Esophagus squamous epithelium (tissue), 5 donors: Measurements from ENCODE around the gene MORC1. TPM values are rescaled to one million over a fixed set of nuclear protein-coding genes. Genes with fewer than 3 reads are reported as not detected.

ENCODE experiments used
- DNase-seq: peaks from one replicate; lab custom pipeline; 2025; lab: John Stamatoyannopoulos, UW
- H3K27ac ChIP-seq, 4 donors: fragments of 200-600 bp; sonication (generic); one replicate each; pipeline ENCODE4 v1.5.1; 2016 to 2019; ENCODE audit warnings: mild to moderate bottlenecking in 1 of 4
- H3K27me3 ChIP-seq, 4 donors: fragments of 200-600 bp; sonication (generic); 1 replicate in 3 of 4; 2 replicates in 1 of 4; pipeline versions ENCODE4 v1.5.1 to v1.6.0; 2017 to 2021; ENCODE audit warnings: antibody characterized with exemption in 1 of 4
- H3K36me3 ChIP-seq, 3 donors: fragments of 200-600 bp; sonication (generic); one replicate each; pipeline ENCODE4 v1.5.1; 2016 to 2019
- H3K4me1 ChIP-seq, 3 donors: fragments of 200-600 bp; sonication (generic); one replicate each; pipeline ENCODE4 v1.5.1; 2017 to 2019
- H3K4me3 ChIP-seq, 4 donors: fragments of 200-600 bp; sonication (generic); 1 replicate in 3 of 4; 2 replicates in 1 of 4; pipeline ENCODE4 v1.5.1; 2016 to 2019; ENCODE audit warnings: mild to moderate bottlenecking in 2 of 4, moderate library complexity in 1 of 4
- H3K9me3 ChIP-seq, 3 donors: fragments of 200-600 bp; sonication (generic); one replicate each; pipeline ENCODE4 v1.5.1; 2016 to 2019
- POLR2A ChIP-seq, 4 donors: fragments of 450-650 bp; IDR thresholded peaks; one replicate each; pipeline ENCODE4 v1.6.1; 2017; ENCODE audit warnings: antibody characterized with exemption in 4 of 4, mild to moderate bottlenecking in 4 of 4, moderate library complexity in 3 of 4
- WGBS, 2 donors: methylation state at CpG; one replicate each; pipeline ENCODE4 v1.1.5; 2018; 5-methylcytosine and 5-hydroxymethylcytosine counted together
- intact Hi-C: fragments of 100-400 bp; cut with DNase I; formaldehyde crosslinking; loops from one replicate; pipeline ENCODE4 v1.15.0; 2022
- total RNA-seq, 4 donors: library from RNA; depleted of rRNA; stranded (reverse); fragments of >200 nt; gene quantifications; one replicate each; pipeline ENCODE4 v1.1.0, GENCODE V29; 2016
- TF ChIP-seq, protein P1 (sequence below), 6 experiments: fragments of 450-650 bp in 4 of 6; fragments of 200-600 bp in 2 of 6; sonication (generic) in 2 of 6; IDR thresholded peaks; one replicate each; pipeline ENCODE4 v1.5.1; 2016 to 2019; ENCODE audit warnings: antibody characterized with exemption in 6 of 6, mild to moderate bottlenecking in 4 of 6, moderate library complexity in 4 of 6
- donor health status: DM: yes; HTN: yes; CAD: no.

MORC1 gene
- total RNA-seq, 4 donors from 2014 or later: not detected

DNA sequence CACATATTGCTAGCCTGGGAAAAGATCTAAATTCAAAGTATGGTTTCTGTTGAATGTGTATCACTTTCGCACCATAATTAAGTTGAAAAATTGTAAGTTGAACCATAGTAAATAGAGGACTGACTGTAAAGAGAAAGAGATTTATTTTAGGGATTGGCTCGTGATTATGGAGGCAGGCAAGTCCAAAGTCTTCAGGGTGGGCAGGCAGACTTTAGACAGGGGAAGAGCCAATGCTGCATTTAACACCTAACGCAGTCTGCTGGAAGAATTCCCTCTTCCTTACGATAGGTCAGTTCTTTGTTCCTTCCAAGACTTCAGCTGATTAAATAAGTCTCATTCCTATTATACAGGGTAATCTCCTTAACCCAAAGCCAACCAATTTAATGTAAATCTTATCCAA is 34.4 kb upstream of the MORC1 start:
- intact Hi-C loops: no loop called here
- no peaks in the 10 kb centered on the region for H3K27me3 ChIP-seq
- no peak for DNase-seq
- no peak overlapping the region for H3K4me3 ChIP-seq
- WGBS, 2 donors: 47 to 60% methylated on average over 4 of the region's 4 CpGs
- no peaks in the 10 kb centered on the region for H3K9me3 ChIP-seq
- TF ChIP-seq, protein P1, sequence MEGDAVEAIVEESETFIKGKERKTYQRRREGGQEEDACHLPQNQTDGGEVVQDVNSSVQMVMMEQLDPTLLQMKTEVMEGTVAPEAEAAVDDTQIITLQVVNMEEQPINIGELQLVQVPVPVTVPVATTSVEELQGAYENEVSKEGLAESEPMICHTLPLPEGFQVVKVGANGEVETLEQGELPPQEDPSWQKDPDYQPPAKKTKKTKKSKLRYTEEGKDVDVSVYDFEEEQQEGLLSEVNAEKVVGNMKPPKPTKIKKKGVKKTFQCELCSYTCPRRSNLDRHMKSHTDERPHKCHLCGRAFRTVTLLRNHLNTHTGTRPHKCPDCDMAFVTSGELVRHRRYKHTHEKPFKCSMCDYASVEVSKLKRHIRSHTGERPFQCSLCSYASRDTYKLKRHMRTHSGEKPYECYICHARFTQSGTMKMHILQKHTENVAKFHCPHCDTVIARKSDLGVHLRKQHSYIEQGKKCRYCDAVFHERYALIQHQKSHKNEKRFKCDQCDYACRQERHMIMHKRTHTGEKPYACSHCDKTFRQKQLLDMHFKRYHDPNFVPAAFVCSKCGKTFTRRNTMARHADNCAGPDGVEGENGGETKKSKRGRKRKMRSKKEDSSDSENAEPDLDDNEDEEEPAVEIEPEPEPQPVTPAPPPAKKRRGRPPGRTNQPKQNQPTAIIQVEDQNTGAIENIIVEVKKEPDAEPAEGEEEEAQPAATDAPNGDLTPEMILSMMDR (IDR thresholded peaks at IDR 0.05): no peak
- no peak for TF ChIP-seq POLR2A (IDR thresholded peaks at IDR 0.05)
- H3K36me3 ChIP-seq: no peaks in the 10 kb centered on the region
- H3K4me1 ChIP-seq: no peaks in the 10 kb centered on the region
- H3K27ac ChIP-seq: no peak overlapping the region

DNA sequence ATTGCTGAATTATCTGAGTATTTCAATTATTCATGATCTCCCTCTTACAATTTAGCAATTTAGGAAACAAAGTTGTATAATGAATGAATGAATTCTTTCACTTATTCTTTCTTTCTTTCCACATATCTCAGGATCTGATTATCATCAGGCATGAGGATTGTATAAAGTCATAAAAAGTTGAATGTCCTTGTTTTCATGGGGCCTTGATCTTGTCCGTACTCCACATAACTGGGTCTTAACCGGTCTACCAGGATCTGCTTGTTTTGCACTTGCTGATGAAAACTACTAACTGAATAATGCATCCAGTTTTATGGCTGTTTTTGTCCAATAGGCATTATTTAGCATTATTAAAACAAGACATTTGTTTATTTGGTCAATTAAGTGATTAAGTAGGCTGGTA is 31.1 kb upstream of the MORC1 start:
- no peaks in the 10 kb centered on the region for H3K27me3 ChIP-seq
- no peak for TF ChIP-seq POLR2A (IDR thresholded peaks at IDR 0.05)
- TF ChIP-seq, protein P1 (IDR thresholded peaks at IDR 0.05): no peak
- H3K4me3 ChIP-seq: no peak overlapping the region
- DNase-seq: no peak
- H3K4me1 ChIP-seq: no peaks in the 10 kb centered on the region
- 74 to 83% methylated on average over 2 of the region's 2 CpGs for WGBS, 2 donors
- intact Hi-C loops: no loop called here
- H3K9me3 ChIP-seq: no peaks in the 10 kb centered on the region
- no peaks in the 10 kb centered on the region for H3K36me3 ChIP-seq
- H3K27ac ChIP-seq: no peak overlapping the region

DNA sequence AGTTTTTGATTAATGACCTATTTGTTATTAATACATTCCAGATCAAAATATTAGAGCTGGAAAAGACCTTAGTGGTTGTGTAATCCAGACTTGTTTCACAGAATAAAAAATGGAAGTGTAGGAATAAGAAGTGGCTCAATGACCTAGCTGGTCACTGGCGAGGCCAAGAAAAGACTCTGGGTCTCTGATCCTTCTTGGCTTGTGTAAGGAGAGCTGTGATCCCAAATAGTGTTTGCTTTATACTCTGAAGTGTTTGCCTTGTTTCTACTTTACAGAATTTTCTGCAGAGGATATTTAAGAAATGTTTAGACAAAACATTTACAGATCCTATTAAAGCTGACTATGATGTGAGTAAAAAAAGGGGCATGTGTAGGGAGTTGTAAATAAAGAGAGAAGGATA is 25.7 kb upstream of the MORC1 start:
- intact Hi-C loops: no loop called here
- no peaks in the 10 kb centered on the region for H3K27me3 ChIP-seq
- no peaks in the 10 kb centered on the region for H3K9me3 ChIP-seq
- WGBS, 2 donors: 56 to 57% methylated on average over 1 of the region's 1 CpG
- H3K27ac ChIP-seq: no peak overlapping the region
- no peaks in the 10 kb centered on the region for H3K4me1 ChIP-seq
- TF ChIP-seq POLR2A (IDR thresholded peaks at IDR 0.05): no peak
- TF ChIP-seq, protein P1 (IDR thresholded peaks at IDR 0.05): no peak
- no peaks in the 10 kb centered on the region for H3K36me3 ChIP-seq
- H3K4me3 ChIP-seq: no peak overlapping the region
- DNase-seq: no peak

DNA sequence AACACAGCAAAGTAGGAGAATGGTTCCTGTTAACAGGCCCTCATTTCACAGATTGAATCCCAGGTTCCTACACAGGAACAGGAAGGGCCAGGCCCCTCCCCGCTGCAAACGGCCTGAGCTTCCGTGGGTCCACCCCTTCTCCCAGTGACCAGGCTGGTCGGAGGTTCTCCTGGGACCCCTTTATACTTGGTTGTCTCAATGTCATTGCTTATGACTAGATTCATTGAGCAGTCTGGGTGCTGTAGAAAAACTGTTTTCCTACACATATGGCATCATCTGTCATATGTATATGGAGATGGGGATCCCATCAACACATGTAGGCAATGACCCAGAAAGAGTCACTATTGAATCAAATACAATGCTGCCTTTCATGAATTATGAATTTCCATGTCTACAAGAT is 22.4 kb upstream of the MORC1 start:
- no peak for DNase-seq
- WGBS, 2 donors: 66 to 81% methylated on average over 4 of the region's 4 CpGs
- H3K4me1 ChIP-seq: no peaks in the 10 kb centered on the region
- no peaks in the 10 kb centered on the region for H3K36me3 ChIP-seq
- intact Hi-C loops: no loop called here
- H3K27ac ChIP-seq: no peak overlapping the region
- no peak overlapping the region for H3K4me3 ChIP-seq
- H3K9me3 ChIP-seq: no peaks in the 10 kb centered on the region
- no peaks in the 10 kb centered on the region for H3K27me3 ChIP-seq
- TF ChIP-seq, protein P1 (IDR thresholded peaks at IDR 0.05): no peak
- TF ChIP-seq POLR2A (IDR thresholded peaks at IDR 0.05): no peak

DNA sequence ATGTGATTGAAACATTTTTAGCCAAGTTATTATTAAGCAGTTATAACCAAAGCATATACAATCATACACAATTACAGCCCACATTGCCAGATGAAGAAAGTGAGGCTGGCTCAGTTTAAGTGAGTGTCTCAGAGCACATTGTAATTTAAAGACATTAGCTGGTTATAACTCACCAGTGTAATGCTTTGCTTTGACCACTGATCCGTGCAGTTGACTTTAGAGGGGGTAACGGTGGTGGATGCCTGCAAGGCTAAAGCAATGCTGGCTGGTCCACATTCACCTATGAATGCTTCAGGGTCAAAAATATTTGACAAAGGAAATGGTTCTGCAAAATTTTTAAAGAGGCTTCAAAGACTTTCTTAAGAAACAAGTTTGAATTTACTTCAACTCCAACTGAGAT is 19.8 kb upstream of the MORC1 start:
- Histone ChIP-seq H3K4me1 (no peaks in the 10 kb centered on the region), H3K9me3 (no peaks in the 10 kb centered on the region), H3K27ac (no peak overlapping the region), H3K36me3 (no peaks in the 10 kb centered on the region), H3K27me3 (no peaks in the 10 kb centered on the region), H3K4me3 (no peak overlapping the region)
- TF ChIP-seq, protein P1 (IDR thresholded peaks at IDR 0.05): no peak
- TF ChIP-seq POLR2A (IDR thresholded peaks at IDR 0.05): no peak
- WGBS, 2 donors: 64 to 88% methylated on average over 2 of the region's 2 CpGs
- intact Hi-C loops: no loop called here
- DNase-seq: no peak
